H1 (cell line): Measurements from ENCODE around the gene RANBP17. TPM values are rescaled to one million over a fixed set of nuclear protein-coding genes. Genes with fewer than 3 reads are reported as not detected.

Source experiments
- CTCF ChIA-PET: fragments of 300-600 bp; sonication (Branson Sonifier 250); formaldehyde crosslinking; loops from one replicate; lab custom pipeline; 2021; ENCODE audit not compliant: partially characterized antibody; lab: Charles Lee
- POLR2A ChIA-PET: fragments of 300-600 bp; sonication (Branson Sonifier 250); formaldehyde crosslinking; loops from one replicate; lab custom pipeline; 2021; ENCODE audit warnings: inconsistent platforms; ENCODE audit not compliant: partially characterized antibody; lab: Charles Lee
- DNase-seq, 2 experiments: peaks; one replicate each; pipeline versions ENCODE4 v3.0.0 to v3.0.0-alpha.2; 2010 to 2022; ENCODE audit warnings: low spot score in 2 of 2, low read depth in 1 of 2, mixed read lengths in 1 of 2
- FAIRE-seq: peaks from 2 replicates; lab custom pipeline; 2011; peaks lifted over from hg19 to GRCh38; lab: Jason Lieb, UNC
- H2AFZ ChIP-seq: 2 replicates; pipeline ENCODE4 v1.8.1; 2012; ENCODE audit warnings: low read length, inconsistent platforms
- H2AK5ac ChIP-seq: 2 replicates; pipeline ENCODE4 v1.6.1; 2013; ENCODE audit warnings: low read depth, low read length
- H2BK120ac ChIP-seq: replicated peaks from 2 replicates; pipeline ENCODE3; 2013; ENCODE audit warnings: low read depth, low read length, inconsistent platforms
- H2BK12ac ChIP-seq: 2 replicates; pipeline ENCODE4 v1.6.1; 2013; ENCODE audit warnings: low read depth, low read length
- H2BK15ac ChIP-seq: 2 replicates; pipeline ENCODE4 v1.6.1; 2013; ENCODE audit warnings: low read length
- H2BK20ac ChIP-seq: 2 replicates; pipeline ENCODE4 v1.6.1; 2013; ENCODE audit warnings: low read length
- H2BK5ac ChIP-seq: 2 replicates; pipeline ENCODE4 v1.6.1; 2013; ENCODE audit warnings: low read depth, low read length
- H3K14ac ChIP-seq: 2 replicates; pipeline ENCODE4 v1.6.1; 2013; ENCODE audit warnings: inconsistent platforms; ENCODE audit not compliant: insufficient read length
- H3K18ac ChIP-seq: 2 replicates; pipeline ENCODE4 v1.6.1; 2013; ENCODE audit warnings: low read length; ENCODE audit errors: extremely low read depth
- H3K23ac ChIP-seq: 2 replicates; pipeline ENCODE4 v1.6.1; 2013; ENCODE audit warnings: inconsistent platforms; ENCODE audit not compliant: insufficient read length
- H3K23me2 ChIP-seq: 2 replicates; pipeline ENCODE4 v1.6.1; 2013; ENCODE audit warnings: low read depth, low read length
- H3K27ac ChIP-seq: 2 replicates; pipeline ENCODE4 v1.6.1; 2011; ENCODE audit warnings: low read depth, low read length, inconsistent platforms
- H3K27me3 ChIP-seq, 4 experiments: replicated peaks in 1 of 4; 1 replicate in 1 of 4; 2 replicates in 3 of 4; pipeline versions ENCODE4 v1.6.1 to v1.8.1; 2011 to 2013; ENCODE audit warnings: low read length in 3 of 4, mild to moderate bottlenecking in 3 of 4, inconsistent platforms in 2 of 4, mixed read lengths in 2 of 4, moderate library complexity in 1 of 4; ENCODE audit not compliant: control insufficient read depth in 3 of 4, insufficient read depth in 3 of 4; ENCODE audit errors: extremely low read depth in 1 of 4
- H3K36me3 ChIP-seq, 4 experiments: 2 replicates each; pipeline versions ENCODE4 v1.6.1 to v1.8.1; 2011 to 2013; ENCODE audit warnings: mild to moderate bottlenecking in 4 of 4, low read length in 3 of 4, moderate library complexity in 2 of 4, control low read depth in 1 of 4, inconsistent platforms in 1 of 4; ENCODE audit not compliant: insufficient read depth in 4 of 4, control insufficient read depth in 2 of 4
- H3K4ac ChIP-seq: replicated peaks from 2 replicates; pipeline ENCODE3; 2013; ENCODE audit warnings: low read length, low read depth, mixed read lengths, inconsistent platforms; ENCODE audit not compliant: insufficient read length
- H3K4me1 ChIP-seq, 4 experiments: replicated peaks in 1 of 4; 1 replicate in 1 of 4; 2 replicates in 3 of 4; pipeline versions ENCODE4 v1.6.1 to v1.8.1; 2011 to 2013; ENCODE audit warnings: low read length in 3 of 4, inconsistent platforms in 2 of 4, mixed read lengths in 1 of 4; ENCODE audit not compliant: insufficient read depth in 4 of 4, control insufficient read depth in 3 of 4
- H3K4me2 ChIP-seq, 2 experiments: 2 replicates each; pipeline versions ENCODE4 v1.6.1 to v1.8.1; 2011 to 2013; ENCODE audit warnings: low read depth in 2 of 2, low read length in 2 of 2, control low read depth in 1 of 2, inconsistent platforms in 1 of 2, mild to moderate bottlenecking in 1 of 2; ENCODE audit not compliant: insufficient read depth in 1 of 2
- H3K4me3 ChIP-seq, 4 experiments: fragments of 200-600, 300-600 bp in 1 of 4; sonication (generic), shearing (Covaris generic), sonication (Bioruptor Twin) in 1 of 4; 2 replicates each; pipeline versions ENCODE4 v1.5.1 to v1.8.1; 2011 to 2016; ENCODE audit warnings: low read length in 4 of 4, low read depth in 3 of 4, control low read depth in 2 of 4, inconsistent platforms in 2 of 4, mild to moderate bottlenecking in 2 of 4, mixed read lengths in 1 of 4, moderate library complexity in 1 of 4; ENCODE audit not compliant: insufficient read depth in 2 of 4; ENCODE audit errors: extremely low read depth in 1 of 4
- H3K56ac ChIP-seq: replicated peaks from 2 replicates; pipeline ENCODE3; 2013; ENCODE audit warnings: low read depth, mild to moderate bottlenecking, mixed read lengths, low read length, inconsistent platforms; ENCODE audit not compliant: insufficient read length
- H3K79me1 ChIP-seq: 2 replicates; pipeline ENCODE4 v1.6.1; 2013; ENCODE audit warnings: low read depth, low read length, control low read depth
- H3K79me2 ChIP-seq, 2 experiments: 2 replicates each; pipeline versions ENCODE4 v1.6.1 to v1.8.1; 2012 to 2013; ENCODE audit warnings: low read length in 2 of 2, mild to moderate bottlenecking in 2 of 2, inconsistent platforms in 1 of 2; ENCODE audit not compliant: insufficient read depth in 2 of 2, control insufficient read depth in 1 of 2
- H3K9ac ChIP-seq, 4 experiments: replicated peaks in 1 of 4; 1 replicate in 1 of 4; 2 replicates in 3 of 4; pipeline versions ENCODE4 v1.6.1 to v1.8.1; 2011 to 2013; ENCODE audit warnings: low read depth in 3 of 4, low read length in 3 of 4, control low read depth in 2 of 4, mild to moderate bottlenecking in 2 of 4, moderate library complexity in 2 of 4, inconsistent platforms in 1 of 4; ENCODE audit errors: extremely low read depth in 1 of 4
- H3K9me3 ChIP-seq, 2 experiments: 2 replicates each; pipeline versions ENCODE4 v1.6.1 to v1.8.1; 2012 to 2013; ENCODE audit warnings: mild to moderate bottlenecking in 2 of 2, moderate library complexity in 2 of 2, control low read depth in 1 of 2, inconsistent platforms in 1 of 2, low read depth in 1 of 2, low read length in 1 of 2, mixed read lengths in 1 of 2; ENCODE audit not compliant: insufficient read depth in 2 of 2
- H4K20me1 ChIP-seq, 2 experiments: replicated peaks in 1 of 2; 2 replicates each; pipeline versions ENCODE3 to v1.8.1; 2011 to 2013; ENCODE audit warnings: inconsistent platforms in 2 of 2, low read length in 2 of 2, mild to moderate bottlenecking in 1 of 2; ENCODE audit not compliant: insufficient read depth in 2 of 2, control insufficient read depth in 1 of 2
- H4K5ac ChIP-seq: 2 replicates; pipeline ENCODE4 v1.6.1; 2013; ENCODE audit warnings: low read length, low read depth, mixed read lengths, inconsistent platforms; ENCODE audit not compliant: insufficient read length
- H4K8ac ChIP-seq: 2 replicates; pipeline ENCODE4 v1.8.0; 2013; ENCODE audit warnings: mild to moderate bottlenecking, moderate library complexity, low read length, inconsistent platforms; ENCODE audit not compliant: insufficient read depth; ENCODE audit errors: extremely low read depth
- H4K91ac ChIP-seq: replicated peaks from 2 replicates; pipeline ENCODE3; 2013; ENCODE audit warnings: low read length, mixed read lengths, inconsistent platforms; ENCODE audit not compliant: insufficient read length
- CBX5 ChIP-seq: fragments of 300-800, 300-1000 bp; sonication (generic); IDR thresholded peaks from 2 replicates; pipeline ENCODE4 v1.7.1; 2016; ENCODE audit warnings: antibody characterized with exemption, low read length, low read depth
- FOSL1 ChIP-seq: IDR thresholded peaks from 2 replicates; pipeline ENCODE4 v1.6.1; 2011; ENCODE audit warnings: mild to moderate bottlenecking, low read depth, low read length, moderate library complexity; ENCODE audit not compliant: insufficient read depth
- JUN ChIP-seq: IDR thresholded peaks from 2 replicates; pipeline ENCODE4 v1.6.1; 2011; ENCODE audit warnings: low read depth, mild to moderate bottlenecking, improper control_type of control experiment, low read length
- RBBP5 ChIP-seq: IDR thresholded peaks from 2 replicates; pipeline ENCODE4 v1.7.1; 2012; ENCODE audit warnings: low read depth, mild to moderate bottlenecking, inconsistent platforms, low read length, moderate library complexity, borderline replicate concordance
- RXRA ChIP-seq: IDR thresholded peaks from 2 replicates; pipeline ENCODE4 v1.6.1; 2011; ENCODE audit warnings: low read depth, mild to moderate bottlenecking, low read length, moderate library complexity; ENCODE audit not compliant: insufficient read depth
- SP1 ChIP-seq: IDR thresholded peaks from 2 replicates; pipeline ENCODE4 v1.6.1; 2011; ENCODE audit warnings: low read depth, low read length
- SRF ChIP-seq: IDR thresholded peaks from 2 replicates; pipeline ENCODE4 v1.6.1; 2011; ENCODE audit warnings: mild to moderate bottlenecking, low read depth, low read length, moderate library complexity
- TCF12 ChIP-seq: IDR thresholded peaks from 2 replicates; pipeline ENCODE4 v1.6.1; 2011; ENCODE audit warnings: low read depth, mild to moderate bottlenecking, low read length
- ZNF274 ChIP-seq: IDR thresholded peaks from 2 replicates; pipeline ENCODE4 v1.7.0; 2012; ENCODE audit warnings: low read length, borderline replicate concordance; ENCODE audit errors: extremely low read depth
- WGBS, 2 experiments: shearing (Covaris generic) in 1 of 2; methylation state at CpG; one replicate each; pipeline versions ENCODE4 v1.1.6 to v1.1.7; 2013 to 2015; ENCODE audit warnings: low lambda C conversion rate in 2 of 2, mixed read lengths in 2 of 2, inconsistent platforms in 1 of 2, low coverage in 1 of 2, missing lambda C conversion rate in 1 of 2; ENCODE audit not compliant: insufficient replicate concordance in 2 of 2, insufficient coverage in 1 of 2, insufficient read length in 1 of 2; ENCODE audit errors: extremely low coverage in 1 of 2, missing lambda C conversion rate in 1 of 2; 5-methylcytosine and 5-hydroxymethylcytosine counted together
- polyA plus RNA-seq, 7 experiments: library from polyadenylated mRNA; depleted of rRNA in 3 of 7; stranded (reverse) in 5 of 7; unstranded in 2 of 7; fragments of >200 nt in 5 of 7; fragments of 200-250 nt in 2 of 7; gene quantifications; 1 replicate in 5 of 7; 2 replicates in 1 of 7; 4 replicates in 1 of 7; pipeline versions ENCODE4 v1.2.1 to v1.2.3, GENCODE V29; 2011 to 2013; ENCODE audit warnings: missing spikeins in 2 of 7, mixed read lengths in 2 of 7
- total RNA-seq: library from RNA; stranded (reverse); fragmentation: NEBNext Ultra II Directional; extraction: Animal tissue kit (Norgen Biotek cat#: 25700); gene quantifications from 2 replicates; pipeline ENCODE4 v1.2.1, GENCODE V29; 2021

The RANBP17 gene
- total and polyA plus RNA-seq, 2 of the 8 experiments (the other 6 are each of a cell fraction or from before 2014, with no cell fraction given): 8.6 to 21.3 TPM

GRCh38 chr5:170886210-170886894 lies 24.5 kb downstream of the RANBP17 start:
- no peak overlapping the region for H2AK5ac ChIP-seq
- H3K79me2 ChIP-seq: no peaks in the 10 kb centered on the region
- H2BK120ac ChIP-seq: no peak overlapping the region
- no peak overlapping the region for H3K27ac ChIP-seq
- FAIRE-seq: no peak
- no peak overlapping the region for H3K56ac ChIP-seq
- no peak overlapping the region for H2BK20ac ChIP-seq
- H4K5ac ChIP-seq: no peak overlapping the region
- no peak for TF ChIP-seq ZNF274
- no peak for TF ChIP-seq FOSL1
- no peak for TF ChIP-seq SRF
- TF ChIP-seq JUN: no peak
- TF ChIP-seq RXRA: no peak
- no peak for TF ChIP-seq SP1
- no peak for TF ChIP-seq TCF12
- no peak for TF ChIP-seq CBX5
- no peak for TF ChIP-seq RBBP5
- no peak for DNase-seq
- no peak overlapping the region for H3K23ac ChIP-seq
- peaks cover 0 to 4% (median 1%) of the 10 kb centered on the region in 4 experiments; a peak in 2 of 8 replicates for H3K36me3 ChIP-seq
- no peak overlapping the region for H2BK12ac ChIP-seq
- CTCF ChIA-PET: interaction anchor here (1.3 to 1.5 kb wide), 2 partner anchors 10 to 22 kb away, joined by 3 to 5 read pairs; no protein-coding TSS in a partner anchor
- H4K20me1 ChIP-seq: no peaks in the 10 kb centered on the region
- H3K23me2 ChIP-seq: no peaks in the 10 kb centered on the region
- H3K18ac ChIP-seq: no peak overlapping the region
- H3K4me2 ChIP-seq: no peak overlapping the region
- H4K8ac ChIP-seq: no peak overlapping the region
- no peaks in the 10 kb centered on the region for H3K27me3 ChIP-seq
- no peak overlapping the region for H2BK5ac ChIP-seq
- POLR2A ChIA-PET: no interaction called here
- no peak overlapping the region for H3K4ac ChIP-seq
- H4K91ac ChIP-seq: no peak overlapping the region
- no peaks in the 10 kb centered on the region for H3K9me3 ChIP-seq
- no peak overlapping the region for H3K14ac ChIP-seq
- H3K4me3 ChIP-seq: no peak overlapping the region
- WGBS, 2 experiments: 98% methylated on average over 3 of the region's 3 CpGs; no CpG with 5 or more reads in 1 of the 2 experiments
- no peaks in the 10 kb centered on the region for H3K4me1 ChIP-seq
- H2AFZ ChIP-seq: no peak overlapping the region
- no peaks in the 10 kb centered on the region for H3K79me1 ChIP-seq
- H2BK15ac ChIP-seq: no peak overlapping the region
- no peak overlapping the region for H3K9ac ChIP-seq
